ENCODE data around the gene NPEPL1.

The NPEPL1 gene

DNA sequence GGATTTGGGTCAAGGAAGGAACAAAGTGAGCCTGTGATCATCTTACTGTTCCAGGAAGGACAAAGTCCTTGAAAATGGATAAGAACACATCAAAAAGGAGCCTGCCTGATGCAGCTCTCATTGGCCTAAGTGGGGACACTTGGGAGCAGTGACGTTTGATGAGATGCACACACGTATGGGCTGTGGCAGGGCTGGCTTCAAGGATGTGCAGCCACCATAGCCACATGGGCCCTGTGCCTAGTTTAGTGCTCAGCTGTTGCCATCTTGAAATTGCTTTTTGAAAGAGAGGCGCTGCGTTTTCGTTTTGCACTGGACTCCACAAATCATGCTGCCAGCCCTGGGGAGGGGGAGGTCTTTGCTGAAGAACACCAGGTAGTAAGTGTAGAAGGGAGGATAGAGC lies 6.6 kb upstream of the NPEPL1 start:
- no peak for DNase-seq

DNA sequence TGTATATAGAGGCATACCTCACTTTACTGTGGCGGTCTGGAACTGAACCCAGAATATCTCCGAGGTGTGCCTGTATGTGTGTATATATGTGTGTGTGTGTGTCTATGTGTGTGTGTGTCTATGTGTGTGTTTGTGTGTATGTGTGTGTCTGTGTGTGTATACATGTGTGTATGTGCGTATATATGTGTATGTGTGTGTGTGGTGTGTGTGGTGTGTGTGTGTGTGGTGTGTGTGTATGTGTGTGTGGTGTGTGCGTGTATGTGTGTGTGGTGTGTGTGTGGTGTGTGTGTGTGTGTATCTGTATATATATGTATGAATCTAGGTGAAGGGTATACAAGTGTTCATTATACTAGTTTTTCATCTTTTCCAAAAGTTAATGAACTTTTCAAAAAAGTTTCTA lies 4.2 kb upstream of the NPEPL1 start:
- DNase-seq, result no peak

DNA sequence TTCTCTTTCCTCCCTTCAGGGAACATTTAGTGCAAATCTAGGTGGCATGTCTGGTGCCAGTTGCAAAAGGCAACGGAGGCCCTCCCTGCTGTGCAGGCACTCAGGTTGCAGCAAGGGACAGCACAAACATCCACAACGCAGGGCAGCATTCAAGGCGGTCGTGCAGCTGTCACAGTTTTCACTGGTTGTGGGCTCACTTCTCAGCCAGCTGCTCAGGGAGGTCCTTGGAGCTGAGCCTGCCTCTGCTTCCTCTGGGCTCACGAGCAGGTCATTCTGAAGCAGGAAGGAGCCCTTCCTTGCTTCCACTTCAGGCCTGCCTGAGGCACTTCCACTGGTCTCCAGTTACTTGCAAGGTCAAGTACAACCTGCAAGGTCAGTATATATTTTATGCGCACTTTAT lies 3.8 kb upstream of the NPEPL1 start:
- DNase-seq, result no peak

DNA sequence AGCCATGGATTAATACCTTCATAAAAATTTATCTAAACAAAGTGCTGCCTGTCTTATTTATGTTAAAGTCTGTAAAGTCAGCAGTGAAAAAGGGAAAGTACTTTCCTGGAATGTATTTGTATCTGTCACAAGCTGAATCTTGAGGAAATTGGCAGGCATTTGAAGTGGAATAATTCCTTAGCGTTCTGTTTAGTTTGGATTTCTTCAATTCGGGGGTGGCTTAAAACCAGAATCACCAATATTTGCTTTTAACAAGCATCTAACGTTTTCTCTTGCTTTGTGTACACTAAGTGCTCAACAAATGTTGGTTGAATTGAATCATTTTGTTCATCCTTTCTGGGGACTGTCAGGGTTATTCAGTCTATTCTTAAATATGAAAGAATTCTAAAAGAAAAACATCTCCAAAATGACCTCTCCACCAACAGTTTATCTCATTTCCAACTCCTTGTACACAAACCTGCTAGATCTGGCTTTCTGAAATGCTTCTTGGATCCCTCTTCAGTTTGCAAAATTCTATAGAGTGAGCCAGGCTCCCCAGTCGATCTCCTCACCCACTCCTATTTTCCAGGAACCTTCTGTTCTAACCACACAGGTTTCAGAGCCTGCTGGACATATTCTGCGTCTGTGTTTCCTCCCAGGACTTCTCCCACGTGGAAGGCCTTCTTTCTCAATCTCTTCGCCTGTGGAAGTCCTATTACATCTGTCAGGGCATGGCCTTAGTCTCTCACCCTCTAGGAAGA lies 2.0 kb upstream of the NPEPL1 start:
- no peak for DNase-seq

DNA sequence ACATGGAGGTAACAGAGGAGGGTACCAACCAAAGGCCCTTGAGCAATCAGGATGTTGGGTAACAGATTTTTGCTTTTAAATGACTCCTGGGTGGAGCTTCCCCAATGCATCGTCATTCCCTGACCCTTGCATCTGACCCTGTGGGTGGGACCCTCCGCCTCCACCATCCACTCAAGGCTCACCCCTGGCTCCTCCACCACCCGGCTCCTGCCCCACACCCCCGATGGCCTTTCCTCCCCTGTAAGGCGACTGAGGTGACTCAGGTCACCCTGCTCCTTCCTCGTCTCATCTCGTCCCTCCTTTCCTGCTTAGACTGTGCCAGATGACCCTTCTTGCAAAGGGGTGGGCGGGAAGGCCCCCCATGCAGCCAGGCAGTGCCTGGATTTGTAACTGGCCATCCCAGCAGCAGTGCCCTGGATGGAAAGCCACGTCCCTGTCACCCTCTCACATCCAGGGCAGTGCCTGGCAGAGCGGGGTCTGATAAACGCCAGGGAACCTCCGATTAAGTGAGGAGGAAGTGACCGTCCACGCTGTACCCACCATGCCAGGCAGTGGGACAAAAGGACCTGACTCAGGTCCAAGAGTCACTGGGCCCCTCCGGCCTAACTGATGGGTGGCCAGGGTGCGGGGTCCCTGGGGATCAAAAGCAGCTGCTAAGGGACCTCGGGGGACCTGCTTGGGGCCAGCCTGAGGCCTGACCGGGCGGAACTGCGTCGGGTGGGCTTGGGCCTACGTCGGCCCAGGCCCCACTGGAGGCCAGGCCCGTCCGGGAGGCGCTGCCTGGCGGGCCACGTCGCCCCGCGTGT lies 624 bp upstream of the NPEPL1 start:
- DNase-seq, result no peak

DNA sequence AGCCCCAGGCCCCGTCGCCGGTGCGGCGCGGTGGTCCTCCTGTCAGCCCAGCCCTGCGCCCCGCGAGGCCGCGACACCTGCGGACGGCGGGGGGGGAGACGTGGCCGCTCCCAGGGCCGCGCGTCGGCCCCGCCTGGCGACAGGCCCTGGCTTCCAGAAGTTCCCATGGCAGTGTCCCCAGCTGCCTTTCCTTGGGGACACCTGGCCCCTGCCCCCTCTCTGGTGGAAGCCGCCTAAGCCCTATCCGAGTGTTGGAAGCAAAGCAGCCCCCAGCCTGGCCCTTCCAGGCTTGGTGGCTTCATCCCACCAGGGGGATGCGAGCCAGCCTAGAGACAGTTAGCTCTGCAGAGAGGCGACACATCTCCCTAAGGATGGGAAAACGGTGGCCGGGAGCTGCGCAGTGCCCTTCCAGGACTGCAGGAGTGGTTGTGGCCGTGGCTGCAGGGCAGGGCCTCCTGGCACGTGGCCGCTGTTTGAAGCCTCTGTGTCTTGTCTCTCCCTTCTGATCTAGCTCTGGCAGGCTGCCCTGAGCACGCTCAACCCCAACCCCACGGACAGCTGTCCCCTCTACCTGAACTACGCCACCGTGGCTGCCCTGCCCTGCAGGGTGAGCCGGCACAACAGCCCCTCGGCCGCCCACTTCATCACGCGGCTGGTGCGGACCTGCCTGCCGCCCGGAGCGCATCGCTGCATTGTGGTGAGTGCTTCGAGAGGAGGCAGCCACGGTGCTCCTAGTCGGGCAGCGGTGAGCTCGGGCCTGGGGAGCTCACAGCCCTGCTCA lies 816 bp downstream of the NPEPL1 start:
- no peak for DNase-seq

DNA sequence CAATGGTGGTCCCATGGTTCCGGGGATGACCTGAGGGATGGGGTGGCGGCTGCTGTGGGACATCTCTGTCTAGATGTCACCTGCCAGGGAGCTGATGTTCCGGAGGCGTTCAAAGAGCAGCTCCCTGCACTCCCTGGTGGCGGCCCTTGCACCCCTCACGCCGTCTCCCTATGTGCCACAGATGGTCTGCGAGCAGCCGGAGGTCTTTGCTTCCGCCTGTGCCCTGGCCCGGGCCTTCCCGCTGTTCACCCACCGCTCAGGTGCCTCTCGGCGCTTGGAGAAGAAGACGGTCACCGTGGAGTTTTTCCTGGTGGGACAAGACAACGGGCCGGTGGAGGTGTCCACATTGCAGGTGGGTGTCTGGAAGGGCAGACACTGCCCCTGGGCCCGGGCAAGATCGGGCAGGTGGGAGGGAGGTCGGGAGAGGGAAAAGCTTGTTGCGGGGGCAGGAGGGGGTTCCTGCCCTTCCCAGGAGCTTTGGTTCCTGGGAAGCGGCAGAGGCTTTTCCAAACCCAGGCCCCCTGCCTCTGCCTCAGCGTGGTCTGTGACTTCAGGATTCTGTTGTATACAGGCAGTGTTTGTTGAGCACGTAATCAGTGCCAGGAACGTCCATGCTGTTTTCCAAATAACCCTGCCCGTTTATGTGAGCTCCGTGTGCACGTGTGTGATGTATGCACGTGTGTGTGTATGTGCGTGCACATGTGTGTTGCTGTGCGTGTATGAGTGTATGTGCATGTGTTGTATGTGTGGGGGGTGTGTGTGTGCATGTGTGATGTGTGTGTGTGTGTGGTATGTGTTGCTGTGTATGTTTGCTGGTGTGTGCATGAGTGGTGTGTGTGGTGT lies 1.9 kb downstream of the NPEPL1 start:
- no peak for DNase-seq

DNA sequence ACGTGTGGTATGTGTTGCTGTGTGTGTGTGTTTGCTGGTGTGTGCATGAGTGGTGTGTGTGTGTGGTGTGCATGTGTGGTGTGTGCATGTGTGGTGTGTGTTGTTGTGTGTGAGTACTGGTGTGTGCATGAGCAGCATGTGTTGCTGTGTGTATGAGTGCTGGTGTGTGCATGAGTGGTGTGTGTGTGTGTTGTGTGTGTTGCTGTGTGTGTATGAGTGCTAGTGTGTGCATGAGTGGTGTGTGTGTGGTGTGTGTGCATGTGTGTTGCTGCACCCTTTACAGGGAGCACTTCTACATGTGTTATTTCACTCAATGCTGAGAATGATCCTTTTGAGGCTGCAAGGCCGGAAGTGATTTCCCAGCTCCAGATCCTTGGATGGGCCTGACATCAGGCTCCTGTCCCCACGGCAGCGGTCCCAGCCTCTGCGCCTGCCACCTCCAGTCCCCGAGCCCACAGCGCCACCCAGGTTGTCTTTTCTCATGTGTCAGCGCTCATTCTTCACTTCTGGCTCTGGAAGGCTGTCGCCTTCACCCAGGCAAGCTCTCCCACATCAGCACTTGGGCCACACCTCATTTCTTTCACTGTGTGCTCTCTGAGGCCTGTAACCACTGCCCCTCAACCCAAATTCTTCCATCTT lies 2.6 kb downstream of the NPEPL1 start:
- DNase-seq, result no peak

DNA sequence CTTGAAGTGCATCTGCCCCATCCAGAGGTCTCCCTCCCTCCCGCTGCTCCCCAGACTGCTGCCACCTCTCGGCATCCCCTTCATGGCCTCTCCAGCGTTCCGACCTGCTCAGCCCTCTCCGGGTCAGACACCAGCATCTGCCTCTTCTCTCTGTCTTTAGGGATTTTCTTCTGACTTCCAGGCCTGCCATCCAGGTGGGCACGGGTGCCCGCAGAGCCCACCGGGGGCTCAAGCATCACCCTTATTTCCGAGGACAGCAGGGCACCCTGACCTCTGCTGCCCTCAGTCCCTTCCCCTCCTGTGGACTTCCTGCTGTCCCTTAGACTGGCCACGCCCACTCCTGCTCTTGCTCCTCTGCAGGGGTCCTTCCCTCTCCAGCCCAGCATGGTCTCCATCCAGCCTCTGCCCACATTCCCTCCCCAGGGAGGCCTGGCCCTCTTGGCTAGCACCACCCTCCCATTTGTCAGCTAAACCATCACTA lies 3.3 kb downstream of the NPEPL1 start:
- no peak for DNase-seq

DNA sequence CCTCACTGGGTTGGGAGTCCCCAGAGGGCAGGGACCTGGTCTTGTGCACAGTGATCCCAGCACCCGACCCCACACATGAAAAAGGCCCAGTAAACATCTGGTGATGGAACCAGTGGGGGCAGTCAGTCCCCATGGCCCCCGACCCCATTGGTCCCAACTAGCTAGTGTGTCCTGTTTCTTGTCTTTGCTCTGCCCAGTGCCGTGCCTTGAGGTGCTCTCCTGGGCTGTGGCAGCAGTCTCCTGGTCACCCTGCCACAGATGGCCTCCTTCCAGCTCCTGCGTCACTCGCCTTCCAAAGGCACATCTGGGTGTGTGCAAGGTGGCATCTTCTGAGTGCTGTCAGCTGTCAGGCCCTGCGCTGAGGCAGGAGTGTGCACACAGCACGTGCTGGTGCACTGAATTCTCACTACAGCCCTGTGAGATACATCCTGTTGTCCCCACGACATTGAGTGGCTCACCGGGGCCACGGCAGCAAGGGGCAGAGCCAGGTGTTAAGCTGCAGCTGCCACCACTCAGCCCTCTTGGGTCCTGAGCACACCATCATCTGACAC lies 3.9 kb downstream of the NPEPL1 start:
- no peak for DNase-seq

DNA sequence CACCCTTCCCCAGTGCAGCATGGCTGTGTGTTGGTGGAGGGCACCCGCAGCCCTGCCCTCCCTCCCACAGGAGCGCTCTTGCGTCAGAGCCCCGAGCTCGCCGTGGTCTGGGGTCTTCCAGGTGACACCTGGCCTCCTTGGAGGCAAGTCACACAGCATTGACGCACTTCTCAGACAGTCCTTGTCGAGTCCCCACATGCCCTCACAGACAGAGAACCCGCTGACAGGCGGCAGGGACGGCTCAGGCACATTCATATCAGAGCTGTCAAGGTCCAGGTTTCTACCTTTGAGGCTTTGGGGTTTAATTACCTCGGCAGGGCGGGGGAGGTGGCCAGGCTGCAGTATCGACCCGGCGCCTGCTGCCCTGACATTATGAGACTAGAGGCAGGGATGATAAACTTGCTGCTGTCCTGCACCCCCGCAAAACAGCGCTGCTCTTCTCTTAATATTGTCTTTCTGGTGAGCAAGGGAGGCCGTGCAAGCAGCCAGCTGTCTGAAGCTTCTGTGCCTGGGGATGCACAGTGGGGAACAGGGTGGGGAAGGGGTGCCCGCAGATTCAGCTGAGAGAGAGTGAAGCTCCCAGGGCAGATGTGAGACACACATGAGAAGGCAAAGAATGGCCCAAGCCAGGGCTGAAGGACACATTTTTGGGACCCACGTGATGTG lies 4.7 kb downstream of the NPEPL1 start:
- DNase-seq, result no peak

DNA sequence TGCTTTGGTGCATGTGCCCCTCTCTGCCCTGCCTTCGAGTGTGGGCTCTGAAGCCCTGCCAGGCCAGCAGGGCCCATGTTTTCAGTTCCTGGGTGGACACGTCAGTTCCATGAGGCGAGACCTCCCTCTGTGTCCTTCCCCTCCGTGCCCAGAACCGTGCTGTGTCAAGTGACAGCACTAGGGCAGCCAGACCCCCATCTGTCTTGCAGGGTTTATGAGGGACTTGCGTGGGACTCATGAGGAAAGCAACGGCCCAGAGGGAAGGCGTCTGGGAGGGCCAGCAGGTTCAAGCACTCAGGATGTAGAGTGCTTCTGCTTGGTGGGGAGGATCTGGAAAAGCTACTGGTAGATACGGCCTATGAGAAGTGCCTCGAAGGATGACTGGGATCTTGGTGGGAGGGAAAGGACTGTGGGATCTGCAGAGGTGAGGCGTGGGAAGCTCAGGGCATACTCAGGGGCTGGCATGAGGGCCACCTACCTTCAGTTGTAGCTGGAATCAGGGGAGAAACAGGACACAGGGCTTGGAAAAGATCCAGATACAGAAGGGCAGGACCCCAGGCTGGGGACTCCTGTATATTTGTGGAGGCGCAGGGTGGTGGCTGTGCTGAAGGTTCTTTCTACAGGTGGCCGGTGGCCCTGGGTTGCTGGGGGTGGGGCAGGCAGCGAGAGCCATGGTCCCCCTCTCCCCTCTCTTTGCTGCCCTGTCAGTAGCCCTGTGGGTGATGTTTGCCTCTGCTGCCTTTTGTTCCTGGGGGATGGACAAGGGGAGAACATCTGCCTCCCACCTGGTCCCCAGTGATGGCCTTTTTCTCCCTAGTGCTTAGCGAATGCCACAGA lies 5.5 kb downstream of the NPEPL1 start:
- DNase-seq, result no peak

DNA sequence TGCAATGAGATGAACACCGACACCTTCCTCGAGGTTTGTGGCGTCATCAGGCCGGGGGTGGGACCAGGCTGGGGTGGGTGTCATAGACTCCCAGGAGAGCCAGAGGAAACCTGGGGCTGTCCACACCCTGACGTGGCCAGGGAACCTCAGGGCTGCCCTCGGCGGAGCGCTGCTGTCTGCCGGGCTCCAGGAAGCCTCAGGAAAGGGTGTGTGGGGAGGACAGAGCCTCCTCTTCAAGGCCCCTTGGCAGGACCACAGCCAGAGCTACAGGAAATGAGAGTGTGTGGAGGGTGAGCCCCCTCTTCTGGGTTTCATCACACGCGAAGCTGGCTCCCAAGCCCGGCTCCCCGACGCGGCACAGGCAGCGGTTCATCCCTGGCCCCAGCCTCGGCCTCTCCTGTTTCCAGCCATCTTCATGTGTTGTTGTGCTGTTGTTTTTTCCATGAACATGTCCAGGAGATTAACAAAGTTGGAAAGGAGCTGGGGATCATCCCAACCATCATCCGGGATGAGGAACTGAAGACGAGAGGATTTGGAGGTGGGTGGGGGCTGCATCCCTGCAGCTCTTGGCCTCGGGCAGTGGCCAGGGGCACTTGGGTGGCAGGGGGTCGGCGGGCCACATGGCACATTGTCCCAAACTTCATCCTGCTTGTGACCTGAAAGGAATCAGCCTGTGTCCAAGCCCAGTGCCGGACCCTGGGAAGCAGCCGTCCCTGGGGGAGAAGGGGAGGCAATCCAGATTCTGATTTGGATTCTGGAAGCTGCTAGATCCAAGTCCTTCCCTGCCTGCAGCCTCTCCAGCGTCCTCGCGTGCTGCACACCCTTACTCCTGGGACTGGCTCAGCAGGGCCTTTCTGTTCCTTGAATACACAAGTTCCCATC lies 6.4 kb downstream of the NPEPL1 start:
- no peak for DNase-seq

DNA sequence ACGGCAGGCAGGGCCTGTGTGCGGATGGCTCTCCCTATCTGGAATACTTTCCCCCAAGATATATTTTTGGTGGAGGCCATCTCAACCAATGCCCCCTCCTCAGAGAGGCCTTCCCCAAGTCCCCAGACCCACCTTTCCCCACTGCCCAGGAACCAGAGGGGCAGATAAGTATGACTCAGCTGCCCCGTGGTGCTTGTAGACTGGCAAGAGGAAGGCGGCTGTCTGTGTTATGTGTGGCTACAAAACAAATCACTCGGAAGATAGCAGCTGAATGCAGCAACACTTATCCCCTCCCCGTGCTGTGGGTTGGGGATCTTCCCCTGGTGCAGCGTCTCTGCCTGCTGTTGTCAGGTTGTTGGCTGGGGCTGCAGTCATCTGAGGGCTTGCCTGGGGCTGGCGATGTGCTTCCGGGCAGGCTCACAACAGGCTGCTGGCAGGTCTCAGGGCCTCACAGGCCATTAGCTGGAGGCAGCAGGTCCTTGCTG lies 7.1 kb downstream of the NPEPL1 start:
- no peak for DNase-seq

DNA sequence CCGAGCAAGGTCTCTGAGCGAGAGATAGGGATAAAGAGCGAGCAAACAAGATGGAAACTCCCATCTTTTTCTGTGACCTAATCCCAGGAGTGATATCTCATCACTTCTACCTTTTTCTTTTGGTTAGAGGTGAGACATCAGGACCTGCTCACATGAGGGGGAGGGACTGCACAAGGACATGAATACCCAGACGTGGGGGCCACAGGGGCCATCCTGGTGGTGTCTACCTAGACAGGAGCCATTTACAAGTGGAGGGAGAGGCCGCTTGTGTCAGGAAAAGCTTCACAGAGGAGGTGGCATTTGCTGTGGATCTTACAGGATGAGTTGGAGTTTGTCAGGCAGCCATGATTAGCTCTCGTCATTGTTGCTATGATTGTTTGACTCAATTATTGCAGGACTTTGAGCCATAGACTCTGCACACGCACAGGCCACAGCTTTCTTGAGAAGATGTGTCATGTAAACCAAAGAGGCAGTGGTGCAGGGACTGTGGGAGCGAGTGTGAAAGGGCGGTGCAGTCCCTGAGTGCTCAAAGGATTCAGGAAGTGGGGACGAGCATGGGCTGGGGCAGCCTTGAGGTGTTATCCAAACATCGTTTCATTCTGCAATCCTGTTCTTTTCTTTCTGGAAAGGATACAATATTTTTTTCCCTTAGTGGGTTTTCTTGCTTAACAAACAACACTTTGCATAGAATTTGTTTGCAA lies 7.7 kb downstream of the NPEPL1 start:
- DNase-seq, result no peak

DNA sequence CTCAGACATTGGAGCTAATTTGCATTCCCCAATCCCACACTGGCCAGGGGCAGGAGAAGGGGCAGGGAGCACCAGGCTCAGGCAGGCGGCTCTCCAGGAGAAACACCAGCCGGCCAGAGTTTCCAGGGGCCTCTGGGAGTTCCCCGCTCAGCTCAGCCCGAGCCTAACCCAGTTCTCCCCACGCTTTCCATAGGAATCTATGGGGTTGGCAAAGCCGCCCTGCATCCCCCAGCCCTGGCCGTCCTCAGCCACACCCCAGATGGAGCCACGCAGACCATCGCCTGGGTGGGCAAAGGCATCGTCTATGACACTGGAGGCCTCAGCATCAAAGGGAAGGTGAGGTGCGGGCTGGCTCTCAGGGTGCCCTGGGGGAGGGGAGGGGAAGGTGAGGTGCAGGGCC lies 8.2 kb downstream of the NPEPL1 start:
- no peak for DNase-seq

DNA sequence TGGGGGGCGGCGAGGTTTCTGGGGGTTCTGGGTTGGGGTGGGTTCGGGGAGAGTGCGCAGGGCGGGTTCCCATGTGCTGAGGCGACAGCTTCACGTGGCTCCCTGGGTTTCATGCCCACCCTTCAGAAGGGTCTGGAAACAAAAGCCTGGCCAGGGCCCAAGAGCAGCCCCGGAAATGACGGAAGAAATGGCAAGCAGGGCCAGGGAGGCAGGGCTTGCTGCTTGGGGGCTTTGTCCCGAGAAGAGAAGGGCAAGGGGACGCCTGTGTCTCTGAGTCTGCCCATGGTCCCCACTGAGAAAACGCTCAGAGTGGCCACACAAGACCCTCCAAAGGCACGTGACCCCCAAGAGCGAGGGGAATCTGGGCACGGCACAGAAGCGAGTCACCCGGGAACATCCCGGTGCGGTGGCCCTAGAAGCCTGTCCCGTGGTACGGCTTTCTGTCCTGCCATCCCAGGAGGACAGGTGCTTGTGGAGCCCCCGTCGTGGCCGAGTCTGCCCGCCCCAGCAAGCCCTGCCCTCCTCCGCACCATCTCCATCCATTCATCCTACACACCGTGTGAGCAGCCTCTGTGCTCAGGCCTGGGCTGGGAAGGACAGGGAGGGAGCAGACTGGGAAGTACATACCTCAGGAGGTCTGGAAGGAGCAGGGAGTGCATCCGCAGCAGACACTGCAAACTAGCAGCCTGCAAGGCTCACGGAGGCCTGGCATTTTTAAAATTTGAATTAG lies 9.0 kb downstream of the NPEPL1 start:
- DNase-seq, result no peak

DNA sequence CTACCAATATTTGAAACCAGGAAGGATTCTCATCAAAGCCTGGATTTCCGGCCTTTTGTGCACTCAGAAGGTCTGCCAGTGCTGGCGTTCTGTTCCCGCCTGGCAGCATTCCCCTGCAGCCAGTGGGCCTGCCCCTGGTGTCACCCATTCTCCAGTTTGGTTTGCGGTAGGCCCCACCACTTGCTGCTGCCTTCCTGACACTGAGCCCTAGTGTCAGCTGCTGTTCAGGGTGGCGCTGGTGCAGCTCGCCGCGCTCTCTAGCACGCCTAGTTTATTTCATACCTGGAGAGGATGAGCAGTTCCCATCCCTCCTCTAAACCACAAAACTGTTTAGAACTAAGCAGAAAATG lies 9.5 kb downstream of the NPEPL1 start:
- DNase-seq, result no peak
